ENCODE results near the gene UBAP2L.
"Not testable (repeated sequence)": the region's sequence is repeated elsewhere in the genome, so short reads cannot be mapped to it uniquely, and the experiment has no call there.

DNA sequence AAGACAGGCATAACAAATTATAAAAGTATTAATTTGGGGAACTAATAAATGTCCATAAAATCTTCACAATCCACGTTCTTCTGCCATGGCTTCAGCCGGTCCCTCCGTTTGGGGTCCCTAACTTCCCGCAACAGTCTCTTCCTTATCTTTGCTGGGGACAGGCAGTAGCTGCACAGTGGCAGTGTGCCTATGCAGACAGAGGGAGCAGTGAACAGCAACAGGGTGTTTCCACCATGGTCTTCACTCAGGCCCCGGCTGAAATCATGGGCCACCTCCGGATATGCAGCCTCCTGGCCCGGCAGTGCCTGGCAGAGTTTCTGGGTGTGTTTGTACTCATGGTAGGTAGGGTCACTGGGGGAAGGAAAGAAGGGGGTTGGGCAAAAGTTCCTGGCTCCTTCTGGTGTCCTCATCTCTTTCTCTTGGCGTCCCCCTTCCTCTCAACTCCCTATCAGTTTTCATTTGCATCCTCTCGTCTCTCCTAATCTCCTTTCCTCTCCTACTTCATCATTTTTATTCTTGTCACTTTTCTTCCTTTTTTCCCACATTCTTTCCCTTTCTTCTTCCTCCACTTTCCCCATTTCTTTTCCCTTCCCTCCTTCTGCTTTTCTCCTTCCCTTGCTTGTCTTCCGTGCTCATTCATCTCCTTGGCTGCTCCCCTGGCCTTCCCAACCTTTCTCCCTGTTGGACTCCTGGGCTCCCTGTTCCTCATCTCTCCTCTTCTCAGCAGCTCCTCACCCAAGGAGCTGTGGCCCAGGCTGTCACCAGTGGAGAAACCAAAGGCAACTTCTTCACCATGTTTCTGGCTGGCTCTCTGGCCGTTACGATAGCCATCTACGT, 91.7 kb downstream of the UBAP2L start:
- not testable (repeated sequence) for TF ChIP-seq EZH2phosphoT487 (IDR thresholded peaks at IDR 0.05; ENCODE audit: insufficient read depth, low read depth); EZH2 (IDR thresholded peaks at IDR 0.05; ENCODE audit: insufficient read depth, poor library complexity, severe bottlenecking)
